Left colon (tissue), 2 donors: ENCODE data around the gene KAZN. TPM values are rescaled to one million over a fixed set of nuclear protein-coding genes. Genes with fewer than 3 reads are reported as not detected.
"Not testable (repeated sequence)": the region's sequence is repeated elsewhere in the genome, so short reads cannot be mapped to it uniquely, and the experiment has no call there.

Experiments used
- ATAC-seq: fragments of 200-7000 bp; cut with Tn5 transposase; one replicate; pipeline ENCODE4 v1.9.1; 2020; ENCODE audit warnings: mild to moderate bottlenecking, moderate library complexity
- DNase-seq, 2 donors: peaks; one replicate each; pipeline ENCODE4 v3.0.0-alpha.2; 2020
- intact Hi-C, 2 donors: fragments of 100-400 bp; cut with DNase I in 1 of 2; cut with micrococcal nuclease in 1 of 2; formaldehyde crosslinking; loops; one replicate each; pipeline versions ENCODE4 v1.11.2 to v1.14.0; 2022; cut with DNase I, micrococcal nuclease
- total RNA-seq, 2 donors: library from RNA; stranded (reverse); fragmentation: NEBNext Ultra II Directional; extraction: Animal tissue kit (Norgen Biotek cat#: 25700); gene quantifications; one replicate each; pipeline ENCODE4 v1.2.1, GENCODE V29; 2021
- donor health status: DM: no; HTN: no; CAD: no.
- donor health status: DM: yes; HTN: yes; CAD: no.

Gene KAZN
- total RNA-seq, 2 donors from 2014 or later = 11.4 to 14.2 TPM

DNA sequence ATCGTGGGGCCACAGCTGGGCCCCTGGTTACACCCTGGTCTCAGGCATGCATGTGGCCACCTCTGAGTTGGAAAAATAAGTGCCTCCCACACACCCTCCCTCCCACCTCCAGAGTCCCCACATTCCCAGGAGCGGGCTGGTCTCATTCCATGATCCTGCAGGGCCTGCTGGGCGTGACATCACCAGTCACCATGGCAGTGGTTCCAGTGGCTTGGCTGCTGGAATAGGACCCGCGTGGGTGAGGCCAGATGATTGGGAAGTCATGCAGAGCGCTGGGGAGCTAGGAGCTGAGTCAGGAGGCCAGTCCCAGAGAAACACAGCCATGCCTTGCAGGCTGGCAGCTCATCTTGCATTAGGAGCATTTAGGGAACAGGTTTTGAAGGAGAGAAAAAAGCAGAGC is 429.6 kb downstream of the KAZN start:
- intact Hi-C loops = loop anchor here in 1 of 2 donors (10.0 kb wide), 1 partner anchor 103 kb away; no protein-coding TSS in a partner anchor
- ATAC-seq (no peak), DNase-seq (no peak)

DNA sequence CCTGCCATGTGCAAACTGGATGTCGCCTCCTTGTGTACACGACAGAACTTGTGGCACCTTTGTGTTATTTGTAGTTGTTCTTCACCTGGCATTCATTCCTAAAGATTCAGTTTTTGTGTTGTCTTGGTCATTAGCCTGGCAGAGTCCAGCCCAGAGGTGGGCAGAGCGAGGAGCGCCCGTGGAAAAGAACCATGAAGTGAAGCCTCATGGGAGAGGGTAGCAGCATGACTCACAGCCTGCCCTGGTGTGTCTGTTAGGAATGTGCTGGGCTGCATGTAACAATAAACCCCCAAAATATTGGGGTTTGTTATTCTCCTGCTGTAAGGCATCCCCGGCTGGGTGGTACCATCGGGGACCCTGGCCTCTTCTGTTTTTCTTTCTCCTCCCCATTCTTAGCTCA is 430.1 kb downstream of the KAZN start:
- intact Hi-C loops = loop anchor here in 1 of 2 donors (10.0 kb wide), 1 partner anchor 104 kb away; no protein-coding TSS in a partner anchor
- no peak for ATAC-seq
- no peak for DNase-seq

DNA sequence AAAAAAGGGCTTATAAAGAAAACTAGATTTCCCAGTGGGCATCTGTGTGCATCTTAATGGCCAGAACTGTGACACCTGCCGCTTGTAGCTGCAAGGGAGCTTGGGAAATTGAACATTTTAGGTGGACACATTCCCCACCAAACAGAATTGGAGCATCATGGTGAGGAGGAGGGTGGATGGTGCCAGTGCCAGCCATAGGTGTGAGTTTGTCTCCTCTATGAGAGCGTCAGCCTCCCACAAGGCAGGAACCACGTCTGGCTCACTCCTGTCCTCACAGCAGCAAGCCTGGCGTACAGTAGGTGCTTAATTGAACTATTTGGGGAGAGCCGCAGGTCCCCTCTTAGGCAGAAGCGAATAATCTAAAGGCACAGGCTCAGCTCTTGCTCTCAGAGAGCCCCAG is 430.6 kb downstream of the KAZN start:
- no peak for ATAC-seq
- intact Hi-C loops = loop anchor here in 1 of 2 donors (10.0 kb wide), 1 partner anchor 104 kb away; no protein-coding TSS in a partner anchor
- no peak for DNase-seq

DNA sequence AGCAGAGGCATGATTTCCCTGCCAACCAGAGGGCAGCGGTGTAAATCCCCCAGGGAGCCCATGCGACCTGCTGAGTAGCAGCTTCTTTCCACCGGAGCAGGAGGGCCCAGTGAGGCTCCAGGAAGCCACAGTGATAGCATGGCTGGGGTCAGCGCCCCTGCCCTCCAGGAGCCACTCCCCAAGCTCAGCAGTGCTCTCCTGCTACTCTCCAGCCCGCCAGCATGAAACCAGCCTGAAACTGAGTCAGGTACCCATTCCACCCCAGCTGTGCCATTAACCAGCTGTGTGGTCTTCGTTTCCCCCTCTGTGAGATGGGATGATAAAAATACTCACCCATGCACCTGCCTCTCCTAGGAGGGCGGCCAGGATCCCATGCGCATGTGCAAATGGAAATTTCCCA is 431.3 kb downstream of the KAZN start:
- no peak for ATAC-seq
- intact Hi-C loops = loop anchor here in 1 of 2 donors (10.0 kb wide), 1 partner anchor 105 kb away; no protein-coding TSS in a partner anchor
- DNase-seq = no peak

DNA sequence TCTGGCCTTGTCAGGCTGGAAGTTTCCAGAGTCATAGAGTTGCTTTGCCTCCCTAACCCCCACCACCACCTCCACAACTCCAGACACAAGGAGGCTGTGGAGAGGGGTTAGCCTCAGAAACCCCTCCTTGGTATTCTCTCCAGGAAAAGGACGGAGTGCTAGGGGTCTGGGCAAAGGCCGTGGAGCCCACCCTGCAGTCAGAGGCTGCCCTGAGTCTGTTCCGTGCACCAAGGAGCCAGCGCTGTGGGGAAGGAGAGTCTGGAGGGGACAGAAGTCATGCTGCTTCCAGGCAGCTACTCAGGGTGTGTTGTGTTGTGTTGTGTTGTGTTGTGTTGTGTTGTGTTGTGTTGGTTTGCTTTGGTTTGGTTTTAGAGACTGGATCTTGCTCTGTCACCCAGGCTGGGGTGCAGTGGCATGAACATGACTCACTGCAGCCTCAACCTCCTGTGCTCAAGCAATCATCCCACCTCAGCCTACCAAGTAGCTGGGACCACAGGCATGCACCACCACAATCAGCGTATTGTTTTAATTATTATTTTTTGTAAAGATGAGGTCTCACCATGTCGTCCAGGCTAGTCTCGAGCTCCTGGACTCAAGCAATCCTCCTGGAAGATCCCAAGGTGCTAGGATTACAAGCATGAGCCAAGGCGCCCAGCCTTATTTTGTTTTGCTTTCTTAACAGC is 432.9 kb downstream of the KAZN start:
- no peak for DNase-seq
- intact Hi-C loops = no loop called here
- no peak for ATAC-seq

DNA sequence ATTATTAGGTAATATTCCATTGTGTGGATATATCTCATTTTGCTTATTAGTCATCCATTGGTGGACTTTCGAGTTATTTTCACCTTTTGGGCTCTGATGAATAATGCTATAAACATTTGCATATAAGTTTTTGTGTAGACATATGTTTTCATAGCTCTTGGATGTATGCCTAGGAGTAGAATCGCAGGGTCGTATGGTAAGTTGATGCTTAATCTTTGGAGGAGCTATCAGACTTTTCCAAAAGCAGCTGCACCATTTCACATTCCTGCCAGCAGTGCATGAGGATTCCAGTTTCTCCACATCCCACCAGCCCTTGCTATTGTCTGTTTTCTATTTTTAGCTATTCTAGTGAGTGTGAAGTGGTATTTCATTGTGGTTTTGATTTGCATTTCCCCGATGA is 434.8 kb downstream of the KAZN start:
- DNase-seq (no peak), ATAC-seq (no peak)
- intact Hi-C loops = no loop called here

DNA sequence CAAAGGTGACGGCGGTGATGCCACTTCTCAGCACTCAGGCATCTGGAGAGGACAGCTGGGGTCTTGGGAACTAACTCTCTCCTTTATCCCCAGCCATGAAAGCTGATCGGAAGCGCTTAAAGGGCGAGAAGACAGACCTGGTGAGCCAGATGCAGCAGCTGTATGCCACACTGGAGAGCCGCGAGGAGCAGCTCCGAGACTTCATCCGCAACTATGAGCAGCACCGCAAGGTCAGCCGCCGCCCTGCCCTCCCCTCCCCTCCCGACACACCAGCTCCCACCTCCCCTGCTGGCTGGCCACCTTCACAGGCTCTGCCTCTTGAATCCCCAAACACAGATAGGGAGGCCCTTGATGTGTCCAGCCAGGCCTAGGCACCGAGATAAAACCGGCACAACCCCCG is 436.2 kb downstream of the KAZN start:
- no peak for ATAC-seq
- intact Hi-C loops = no loop called here
- DNase-seq = no peak

DNA sequence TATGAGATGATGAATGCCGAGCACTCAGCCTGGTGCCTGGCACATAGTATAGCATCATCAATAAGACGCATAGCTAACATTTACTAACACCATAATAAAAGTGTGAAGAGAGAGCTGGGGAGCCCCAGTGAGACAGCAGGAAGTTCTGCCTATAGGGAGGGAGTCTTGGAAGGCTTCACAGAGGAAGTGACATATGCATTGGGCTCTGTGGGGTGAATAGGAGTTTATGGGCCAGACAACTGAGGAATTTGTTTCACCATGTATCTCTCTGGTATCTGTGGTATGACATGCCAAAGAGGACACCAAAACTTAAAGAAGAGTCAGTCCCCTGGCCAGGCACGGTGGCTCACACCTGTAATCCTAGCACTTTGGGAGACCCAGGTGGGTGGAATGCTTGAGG is 436.8 kb downstream of the KAZN start:
- ATAC-seq (no peak), DNase-seq (no peak)

DNA sequence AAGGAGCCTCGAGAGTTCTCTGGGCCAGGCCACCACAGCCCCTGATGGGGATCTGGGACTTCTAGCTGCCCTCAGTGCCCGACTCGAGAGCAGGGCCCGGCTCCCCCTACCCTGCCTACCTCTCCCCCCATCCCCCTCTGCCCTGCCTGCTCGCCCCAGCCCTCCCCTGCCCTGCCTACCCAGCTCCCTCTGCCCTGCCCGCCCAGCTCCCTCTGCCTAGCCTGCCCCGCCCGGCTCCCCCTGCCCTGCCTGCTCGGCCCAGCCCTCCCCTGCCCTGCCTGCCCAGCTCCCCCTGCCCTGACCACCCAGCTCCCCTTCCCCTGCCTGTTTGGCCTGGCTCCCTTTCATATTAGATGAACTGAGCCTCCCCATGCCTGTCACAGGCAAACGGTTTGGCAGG is 437.6 kb downstream of the KAZN start:
- DNase-seq (no peak), ATAC-seq (no peak)
- intact Hi-C loops = no loop called here

More for the DNA sequence above, 436.8 kb downstream of the KAZN start:
- intact Hi-C loops = no loop called here

DNA sequence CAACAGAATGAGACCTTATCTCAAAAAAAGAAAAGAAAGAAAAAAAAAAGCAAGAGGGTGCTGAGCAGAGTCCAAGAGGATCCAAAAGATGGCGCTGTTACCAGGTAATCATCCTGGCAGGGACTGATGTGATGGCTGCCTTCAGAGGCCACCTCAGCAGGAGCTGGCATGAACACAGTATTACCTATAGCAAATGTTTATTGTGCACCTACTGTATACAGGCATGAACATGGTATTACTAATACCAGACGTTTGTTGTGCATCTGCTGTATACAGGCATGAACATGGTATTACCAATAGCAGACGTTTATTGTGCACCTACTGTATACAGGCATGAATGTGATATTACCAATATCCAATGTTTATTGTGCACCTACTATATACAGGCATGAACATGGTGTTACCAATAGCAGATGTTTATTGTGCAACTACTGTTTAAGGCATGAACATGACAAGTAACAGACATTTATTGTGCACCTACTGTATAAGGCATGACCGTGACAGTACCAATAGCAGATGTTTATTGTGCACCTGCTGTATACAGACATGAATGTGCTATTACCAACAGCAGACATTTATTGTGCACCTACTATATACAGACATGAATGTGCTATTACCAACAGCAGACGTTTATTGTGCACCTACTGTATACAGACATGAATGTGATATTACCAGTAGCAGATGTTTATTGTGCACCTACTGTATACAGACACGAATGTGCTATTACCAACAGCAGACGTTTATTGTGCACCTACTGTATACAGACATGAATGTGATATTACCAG is 439.9 kb downstream of the KAZN start:
- DNase-seq (no peak), ATAC-seq (peak; percentile 49)
- intact Hi-C loops = no loop called here

DNA sequence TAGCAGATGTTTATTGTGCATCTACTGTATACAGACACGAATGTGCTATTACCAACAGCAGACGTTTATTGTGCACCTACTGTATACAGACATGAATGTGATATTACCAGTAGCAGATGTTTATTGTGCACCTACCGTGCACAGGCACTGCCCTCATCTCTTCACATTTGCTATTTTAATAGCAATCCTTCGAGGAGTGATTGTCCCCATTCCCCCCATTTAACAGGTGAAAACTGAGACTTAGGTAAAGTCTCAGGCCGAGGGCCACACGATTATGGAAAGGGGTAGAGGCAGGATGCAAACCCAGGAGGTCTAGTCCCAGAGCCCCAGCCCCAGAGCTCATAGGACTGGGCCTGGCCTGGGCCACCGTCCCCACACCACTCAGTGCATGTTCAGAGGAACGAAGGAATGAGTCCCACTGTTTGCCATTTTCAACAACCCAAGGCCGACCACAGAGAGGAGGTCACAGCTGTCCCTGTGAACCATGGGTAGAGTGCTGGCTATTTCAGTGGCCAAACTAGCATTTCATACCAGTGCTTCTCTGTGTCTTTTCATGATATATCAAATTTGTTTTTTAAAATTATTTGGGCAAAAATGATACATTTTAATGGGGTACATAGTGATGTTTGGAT is 440.6 kb downstream of the KAZN start:
- DNase-seq = no peak
- intact Hi-C loops = no loop called here
- no peak for ATAC-seq

DNA sequence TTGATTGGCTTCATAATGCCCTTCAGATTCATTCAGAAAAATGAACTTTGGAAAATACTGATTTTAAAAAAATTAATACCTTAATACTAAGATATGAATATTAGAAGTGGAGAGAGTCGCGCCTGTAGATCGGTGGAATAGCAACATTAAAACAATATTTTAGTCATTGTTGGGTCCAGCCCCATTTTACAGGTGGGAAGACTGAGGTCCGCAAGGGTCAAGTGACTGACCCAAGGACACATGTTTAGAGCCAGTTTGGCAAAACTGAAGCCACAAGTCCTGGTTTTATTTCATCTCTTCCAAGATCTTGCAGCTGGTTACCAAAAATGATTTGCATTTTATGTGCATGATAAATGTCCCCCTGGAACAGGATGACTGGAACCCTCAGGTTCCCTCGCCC is 441.4 kb downstream of the KAZN start:
- intact Hi-C loops = no loop called here
- ATAC-seq = no peak

DNA sequence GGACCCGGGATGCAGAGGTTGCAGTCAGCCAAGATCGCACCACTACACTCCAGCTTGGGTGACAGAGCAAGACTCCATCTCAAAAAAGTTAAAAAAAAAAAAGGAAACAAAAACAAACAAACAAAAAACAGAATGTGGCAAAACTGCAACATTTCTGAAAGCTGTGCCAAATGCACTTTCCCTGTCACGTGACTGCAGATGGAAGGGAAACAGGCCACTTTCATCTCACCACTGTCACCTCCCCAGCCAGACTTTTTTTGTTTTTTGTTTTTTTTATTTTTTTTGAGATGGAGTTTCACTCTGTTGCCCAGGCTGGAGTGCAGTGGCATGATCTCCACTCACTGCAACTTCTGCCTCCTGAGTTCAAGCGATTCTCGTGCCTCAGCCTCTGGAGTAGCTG is 442.2 kb downstream of the KAZN start:
- ATAC-seq, DNase-seq, intact Hi-C loops: not testable (repeated sequence)

More for the DNA sequence above, 441.4 kb downstream of the KAZN start:
- no peak for DNase-seq

DNA sequence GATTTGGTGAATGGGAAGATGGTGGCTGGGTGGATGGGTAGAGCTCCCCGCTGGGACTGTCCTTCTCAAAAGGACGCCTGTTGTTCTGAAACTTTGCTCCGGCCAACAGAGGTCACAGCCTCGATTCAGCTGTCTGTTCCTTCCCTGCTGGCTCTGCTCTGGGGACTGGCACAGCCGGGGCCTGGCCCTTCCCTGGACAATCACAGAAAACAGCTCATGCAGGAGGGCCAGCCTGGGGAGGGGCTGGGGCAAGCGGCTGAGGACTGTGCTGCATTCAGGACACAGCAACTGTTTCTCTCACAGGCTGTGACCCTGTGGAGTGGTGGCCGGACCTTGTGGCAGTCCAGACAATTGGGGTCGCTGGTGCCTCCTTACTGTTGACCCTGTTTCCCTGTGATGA is 444.4 kb downstream of the KAZN start:
- no peak for ATAC-seq
- intact Hi-C loops = no loop called here
- no peak for DNase-seq

DNA sequence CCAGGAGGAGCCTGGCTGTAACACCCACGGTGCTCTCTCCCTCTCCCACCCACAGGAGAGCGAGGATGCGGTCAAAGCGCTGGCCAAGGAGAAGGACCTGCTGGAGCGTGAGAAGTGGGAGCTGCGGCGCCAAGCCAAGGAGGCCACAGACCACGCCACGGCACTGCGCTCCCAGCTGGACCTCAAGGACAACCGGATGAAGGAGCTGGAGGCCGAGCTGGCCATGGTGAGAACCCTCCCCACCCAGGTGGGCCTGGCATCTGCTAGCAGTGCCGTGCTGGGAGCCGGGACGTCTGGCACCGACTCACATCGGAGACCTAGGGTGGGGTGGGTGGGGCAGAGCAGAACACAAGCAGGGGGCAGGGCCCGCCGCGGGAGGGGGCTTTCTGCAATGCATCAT is 445.4 kb downstream of the KAZN start:
- no peak for ATAC-seq
- intact Hi-C loops = no loop called here
- DNase-seq = no peak

DNA sequence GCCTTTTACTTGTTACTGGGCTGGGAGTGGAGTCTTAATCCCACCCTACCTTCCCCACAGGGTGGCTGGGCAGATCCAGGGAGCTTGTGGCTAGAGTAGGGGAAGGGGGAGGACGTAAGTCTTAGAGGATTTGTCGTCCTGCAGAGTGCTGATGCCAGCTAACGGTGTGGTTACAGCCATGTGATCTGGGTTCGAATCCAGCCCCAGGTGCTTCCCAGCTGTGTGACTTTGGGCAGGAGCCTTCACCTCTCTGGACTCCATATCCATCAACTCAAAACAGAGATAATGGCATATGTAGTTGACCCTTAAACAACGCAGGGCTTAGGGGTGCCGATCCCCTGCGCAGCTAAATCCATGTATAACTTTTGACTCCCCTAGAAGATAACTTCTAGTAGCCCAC is 446.6 kb downstream of the KAZN start:
- intact Hi-C loops = no loop called here

DNA sequence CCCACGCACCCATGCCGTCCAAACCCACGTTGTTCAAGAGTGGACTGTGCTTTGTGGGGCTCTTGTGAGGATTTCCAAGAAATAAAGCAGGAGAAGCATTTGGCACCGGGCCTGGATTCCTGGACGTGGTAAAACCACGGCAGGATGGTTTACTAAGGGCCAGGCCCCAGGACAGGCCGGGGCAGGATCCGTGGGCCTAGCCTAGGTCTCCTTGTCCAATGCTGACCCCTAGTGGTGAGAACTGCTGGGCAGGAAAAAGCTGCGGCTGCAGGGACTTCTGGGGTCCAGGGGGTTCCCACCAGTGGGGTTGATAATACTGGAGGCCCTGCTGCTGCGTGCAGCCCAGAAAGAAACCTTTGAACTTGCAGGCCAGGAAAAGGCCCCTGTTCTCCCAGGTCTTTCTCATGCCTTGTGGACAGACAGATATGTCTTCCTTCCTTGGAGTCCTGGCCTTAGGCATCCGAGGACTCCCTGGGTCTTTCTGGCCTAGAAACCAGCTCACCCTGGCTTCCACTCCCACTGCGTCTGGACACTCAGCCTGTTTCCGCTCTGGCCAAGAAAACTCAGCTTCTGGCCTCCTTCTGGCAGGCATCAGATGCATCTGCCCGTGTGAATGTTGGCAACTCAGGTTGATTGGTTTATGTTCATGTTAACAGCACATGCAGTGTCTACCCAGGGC is 448.1 kb downstream of the KAZN start:
- intact Hi-C loops = no loop called here
- ATAC-seq (peak; percentile 82), DNase-seq (peak; percentile 43 to 77)

More for the DNA sequence above, 446.6 kb downstream of the KAZN start:
- ATAC-seq = no peak
- no peak for DNase-seq

DNA sequence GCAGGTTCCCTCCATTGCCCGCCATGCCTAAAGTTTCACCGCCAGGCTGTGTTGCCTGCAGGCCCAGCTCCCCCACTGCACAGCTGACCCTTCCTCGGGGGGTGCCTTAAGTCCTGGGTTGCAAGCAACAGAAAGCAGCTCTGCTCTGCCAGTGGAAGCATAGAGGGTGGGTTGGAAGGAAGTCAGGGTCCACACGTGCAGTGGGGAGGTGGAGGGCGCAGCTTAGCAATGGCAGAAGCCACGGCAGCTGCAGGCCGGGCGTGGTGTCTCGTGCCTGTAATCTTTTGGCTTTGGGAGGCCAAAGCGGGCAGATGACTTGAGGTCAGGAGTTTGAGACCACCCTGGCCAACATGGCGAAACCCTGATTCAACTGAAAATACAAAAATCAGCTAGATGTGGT is 448.8 kb downstream of the KAZN start:
- intact Hi-C loops = no loop called here
- no peak for DNase-seq
- ATAC-seq = no peak

DNA sequence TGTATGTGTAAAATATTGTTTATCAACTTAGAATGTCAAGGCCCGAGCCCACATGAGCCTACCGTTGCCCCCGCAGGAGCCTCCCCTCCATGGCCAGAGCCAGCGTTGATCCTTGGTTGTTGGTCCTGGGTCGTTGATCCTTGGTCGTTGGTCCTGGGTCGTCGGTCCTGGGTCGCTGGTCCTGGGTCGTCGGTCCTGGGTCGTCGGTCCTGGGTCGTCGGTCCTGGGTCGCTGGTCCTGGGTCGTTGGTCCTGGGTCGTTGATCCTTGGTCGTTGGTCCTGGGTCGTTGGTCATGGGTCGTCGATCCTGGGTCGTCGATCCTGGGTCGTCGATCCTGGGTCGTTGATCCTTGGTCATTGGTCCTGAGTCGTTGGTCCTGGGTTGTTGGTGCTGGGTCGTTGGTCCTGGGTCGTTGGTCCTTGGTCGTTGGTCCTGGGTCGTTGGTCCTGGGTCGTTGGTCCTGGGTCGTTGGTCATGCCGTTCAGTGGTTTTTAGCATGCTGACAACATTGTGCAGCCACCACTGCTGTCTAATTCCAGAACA is 450.0 kb downstream of the KAZN start:
- intact Hi-C loops = no loop called here
- no peak for ATAC-seq
- DNase-seq = no peak
